ENCODE data around the gene PDGFRA. TPM values are rescaled to one million over a fixed set of nuclear protein-coding genes. Genes with fewer than 3 reads are reported as not detected.
"Not testable (repeated sequence)": the region's sequence is repeated elsewhere in the genome, so short reads cannot be mapped to it uniquely, and the experiment has no call there.

Gene PDGFRA
- polyA plus RNA-seq, 1 donor from 2014 or later, result 0.43 TPM

DNA sequence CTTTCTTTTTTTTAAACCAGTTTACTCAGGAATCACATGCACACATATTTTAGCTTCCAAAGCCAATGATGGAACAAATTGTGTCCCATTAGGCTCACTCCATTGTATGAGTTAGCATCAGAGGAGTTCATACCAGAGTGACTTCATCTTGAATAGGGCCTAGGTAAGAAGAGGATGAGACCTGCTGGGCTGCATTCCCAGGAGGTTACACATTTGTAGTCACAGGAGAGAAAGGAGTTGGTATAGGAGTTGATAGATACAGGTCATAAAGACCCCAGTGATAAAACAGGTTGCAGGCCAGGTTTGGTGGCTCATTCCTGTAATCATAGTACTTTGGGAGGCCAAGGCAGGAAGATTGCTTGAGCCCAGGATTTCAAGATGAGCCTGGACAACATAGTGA lies 9.3 kb downstream of the PDGFRA start (continued):
- TF ChIP-seq, protein P1, sequence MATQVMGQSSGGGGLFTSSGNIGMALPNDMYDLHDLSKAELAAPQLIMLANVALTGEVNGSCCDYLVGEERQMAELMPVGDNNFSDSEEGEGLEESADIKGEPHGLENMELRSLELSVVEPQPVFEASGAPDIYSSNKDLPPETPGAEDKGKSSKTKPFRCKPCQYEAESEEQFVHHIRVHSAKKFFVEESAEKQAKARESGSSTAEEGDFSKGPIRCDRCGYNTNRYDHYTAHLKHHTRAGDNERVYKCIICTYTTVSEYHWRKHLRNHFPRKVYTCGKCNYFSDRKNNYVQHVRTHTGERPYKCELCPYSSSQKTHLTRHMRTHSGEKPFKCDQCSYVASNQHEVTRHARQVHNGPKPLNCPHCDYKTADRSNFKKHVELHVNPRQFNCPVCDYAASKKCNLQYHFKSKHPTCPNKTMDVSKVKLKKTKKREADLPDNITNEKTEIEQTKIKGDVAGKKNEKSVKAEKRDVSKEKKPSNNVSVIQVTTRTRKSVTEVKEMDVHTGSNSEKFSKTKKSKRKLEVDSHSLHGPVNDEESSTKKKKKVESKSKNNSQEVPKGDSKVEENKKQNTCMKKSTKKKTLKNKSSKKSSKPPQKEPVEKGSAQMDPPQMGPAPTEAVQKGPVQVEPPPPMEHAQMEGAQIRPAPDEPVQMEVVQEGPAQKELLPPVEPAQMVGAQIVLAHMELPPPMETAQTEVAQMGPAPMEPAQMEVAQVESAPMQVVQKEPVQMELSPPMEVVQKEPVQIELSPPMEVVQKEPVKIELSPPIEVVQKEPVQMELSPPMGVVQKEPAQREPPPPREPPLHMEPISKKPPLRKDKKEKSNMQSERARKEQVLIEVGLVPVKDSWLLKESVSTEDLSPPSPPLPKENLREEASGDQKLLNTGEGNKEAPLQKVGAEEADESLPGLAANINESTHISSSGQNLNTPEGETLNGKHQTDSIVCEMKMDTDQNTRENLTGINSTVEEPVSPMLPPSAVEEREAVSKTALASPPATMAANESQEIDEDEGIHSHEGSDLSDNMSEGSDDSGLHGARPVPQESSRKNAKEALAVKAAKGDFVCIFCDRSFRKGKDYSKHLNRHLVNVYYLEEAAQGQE (IDR thresholded peaks at IDR 0.05; ENCODE audit: borderline replicate concordance), result no peak
- no peak for TF ChIP-seq SMC3 (conservative IDR thresholded peaks at IDR 0.05; ENCODE audit: poor library complexity)

DNA sequence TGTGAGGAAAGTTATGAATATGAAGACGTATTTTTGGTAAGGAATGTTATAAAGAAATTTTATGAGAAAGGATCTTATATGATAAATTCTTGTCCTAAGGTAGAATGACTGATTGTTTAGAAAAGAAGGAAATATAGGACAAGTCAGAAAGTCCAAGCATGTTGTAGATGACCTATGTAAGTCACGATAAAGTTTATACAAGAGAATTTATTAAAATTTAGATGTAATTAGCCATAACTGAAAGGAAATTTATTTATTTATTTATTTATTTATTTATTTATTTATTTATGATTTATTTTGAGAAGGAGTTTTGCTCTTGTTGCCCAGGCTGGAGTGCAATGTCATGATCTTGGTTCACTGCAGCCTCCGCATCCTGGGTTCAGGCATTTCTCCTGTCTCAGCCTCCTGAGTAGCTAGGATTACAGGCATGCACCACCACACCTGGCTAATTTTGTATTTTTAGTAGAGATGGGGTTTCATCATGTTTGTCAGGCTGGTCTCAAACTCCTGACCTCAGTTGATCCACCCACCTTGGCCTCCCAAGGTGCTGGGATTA lies 12.3 kb downstream of the PDGFRA start:
- not testable (repeated sequence) for H3K4me2 ChIP-seq (ENCODE audit: low read length); H3K79me2 ChIP-seq (replicated peaks; ENCODE audit: insufficient read depth, low read length); H3K27ac ChIP-seq (ENCODE audit: low read length); H3K9me3 ChIP-seq (ENCODE audit: low read length); H3K9me2 ChIP-seq (ENCODE audit: insufficient read depth, low read length); H2AFZ ChIP-seq (ENCODE audit: low read depth, low read length); H3F3A ChIP-seq (ENCODE audit: insufficient read depth, low read length, poor library complexity, severe bottlenecking); H3K9ac ChIP-seq (ENCODE audit: low read length); H3K27me3 ChIP-seq (ENCODE audit: insufficient read depth, low read depth, low read length); H3K4me3 ChIP-seq (ENCODE audit: low read length); H4K20me1 ChIP-seq (ENCODE audit: insufficient read depth); H3K36me3 ChIP-seq (ENCODE audit: insufficient read depth, low read length)

DNA sequence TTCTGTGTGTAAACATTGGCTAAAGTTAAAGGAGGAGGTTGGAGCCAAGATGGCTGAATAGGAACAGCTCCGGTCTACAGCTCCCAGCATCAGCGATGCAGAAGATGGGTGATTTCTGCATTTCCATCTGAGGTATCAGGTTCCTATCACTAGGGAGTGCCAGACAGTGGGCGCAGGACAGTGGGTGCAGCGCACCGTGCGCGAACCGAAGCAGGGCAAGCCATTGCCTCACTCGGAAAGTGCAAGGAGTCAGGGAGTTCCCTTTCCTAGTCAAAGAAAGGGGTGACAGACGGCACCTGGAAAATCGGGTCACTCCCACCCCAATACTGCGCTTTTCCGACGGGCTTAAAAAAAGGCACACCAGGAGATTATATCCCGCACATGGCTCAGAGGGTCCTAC lies 14.4 kb downstream of the PDGFRA start:
- H3K9ac ChIP-seq (ENCODE audit: low read length); H3K9me3 ChIP-seq (ENCODE audit: low read length); H3K36me3 ChIP-seq (ENCODE audit: insufficient read depth, low read length); H3K9me2 ChIP-seq (ENCODE audit: insufficient read depth, low read length); H3K79me2 ChIP-seq (replicated peaks; ENCODE audit: insufficient read depth, low read length); H3K27me3 ChIP-seq (ENCODE audit: insufficient read depth, low read depth, low read length); H3K27ac ChIP-seq (ENCODE audit: low read length); H2AFZ ChIP-seq (ENCODE audit: low read depth, low read length); H3K4me3 ChIP-seq (ENCODE audit: low read length); H4K20me1 ChIP-seq (ENCODE audit: insufficient read depth); H3K4me2 ChIP-seq (ENCODE audit: low read length); H3F3A ChIP-seq (ENCODE audit: insufficient read depth, low read length, poor library complexity, severe bottlenecking): not testable (repeated sequence)

DNA sequence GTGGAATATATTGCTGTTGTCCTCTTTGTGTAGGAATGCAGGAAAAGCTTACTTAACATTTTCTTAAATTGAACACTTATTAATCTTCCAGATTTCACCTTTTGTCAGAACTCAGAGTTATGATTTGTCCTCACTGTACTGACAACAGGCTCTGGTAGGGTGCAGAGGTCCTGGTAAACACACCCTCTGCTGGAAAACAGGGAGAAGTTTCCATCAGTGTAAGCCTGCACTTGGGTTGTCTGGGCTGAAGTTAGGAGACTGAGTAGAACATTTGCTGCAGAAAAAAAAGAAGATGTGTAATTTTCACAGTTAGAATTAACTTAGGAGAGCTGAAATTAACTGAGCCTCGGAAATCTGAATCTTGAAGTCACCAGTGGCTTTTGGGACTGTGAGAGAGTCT lies 23.2 kb downstream of the PDGFRA start:
- H3K27me3 ChIP-seq (ENCODE audit: insufficient read depth, low read depth, low read length); H3K79me2 ChIP-seq (replicated peaks; ENCODE audit: insufficient read depth, low read length); H3K27ac ChIP-seq (ENCODE audit: low read length); H3F3A ChIP-seq (ENCODE audit: insufficient read depth, low read length, poor library complexity, severe bottlenecking); H3K9ac ChIP-seq (ENCODE audit: low read length); H2AFZ ChIP-seq (ENCODE audit: low read depth, low read length); H3K9me3 ChIP-seq (ENCODE audit: low read length); H4K20me1 ChIP-seq (ENCODE audit: insufficient read depth); H3K9me2 ChIP-seq (ENCODE audit: insufficient read depth, low read length); H3K4me2 ChIP-seq (ENCODE audit: low read length); H3K4me3 ChIP-seq (ENCODE audit: low read length); H3K36me3 ChIP-seq (ENCODE audit: insufficient read depth, low read length): not testable (repeated sequence)

DNA sequence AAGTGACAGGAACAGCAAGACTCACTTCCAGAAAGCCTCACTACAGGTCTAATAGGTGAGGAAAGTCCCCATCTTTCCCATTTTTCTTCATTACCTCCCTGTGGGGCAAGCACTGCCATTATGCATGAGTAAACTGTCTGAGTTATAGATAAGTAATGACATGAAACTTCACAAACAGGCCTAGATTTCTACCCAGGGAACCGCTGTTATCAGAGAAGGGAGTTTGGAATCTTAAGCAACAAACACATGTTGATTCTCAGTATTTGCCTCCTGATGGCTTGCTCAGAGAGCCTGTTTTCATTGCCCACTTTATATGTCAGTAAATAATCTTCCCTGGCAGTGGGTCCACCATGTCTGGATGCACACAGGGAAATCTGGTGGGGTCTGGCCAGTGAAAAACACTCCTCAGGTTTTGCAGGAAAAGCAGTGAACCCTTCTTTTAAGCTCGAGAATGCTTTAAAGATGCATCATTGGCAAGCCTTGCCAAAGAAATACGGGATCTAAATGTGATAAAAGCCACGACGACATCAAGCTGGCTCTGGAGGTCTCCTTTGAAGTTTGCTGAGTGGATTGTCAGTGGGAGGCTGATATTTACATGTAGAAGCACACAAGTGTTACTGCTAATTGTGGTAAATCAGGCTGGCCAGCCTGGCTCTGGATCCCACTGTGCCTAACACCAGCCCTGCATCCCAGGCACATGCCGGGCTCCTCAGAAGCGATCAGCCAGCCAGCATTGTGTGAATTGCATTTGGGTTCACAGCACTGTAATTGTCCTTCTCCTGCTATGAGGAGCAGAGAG lies 25.2 kb downstream of the PDGFRA start:
- Histone ChIP-seq H3K4me2 (ENCODE audit: low read length) (no peak overlapping the region), H3K9me3 (ENCODE audit: low read length) (no peaks in the 10 kb centered on the region), H3K9me2 (ENCODE audit: insufficient read depth, low read length) (no peaks in the 10 kb centered on the region), H2AFZ (ENCODE audit: low read depth, low read length) (no peak overlapping the region), H3K79me2 (replicated peaks; ENCODE audit: insufficient read depth, low read length) (no peaks in the 10 kb centered on the region), H4K20me1 (ENCODE audit: insufficient read depth) (no peaks in the 10 kb centered on the region), H3K4me3 (ENCODE audit: low read length) (no peak overlapping the region), H3K27me3 (ENCODE audit: insufficient read depth, low read depth, low read length) (no peaks in the 10 kb centered on the region), H3F3A (ENCODE audit: insufficient read depth, low read length, poor library complexity, severe bottlenecking) (no peaks in the 10 kb centered on the region), H3K27ac (ENCODE audit: low read length) (no peak overlapping the region), H3K9ac (ENCODE audit: low read length) (no peak overlapping the region), H3K36me3 (ENCODE audit: insufficient read depth, low read length) (no peaks in the 10 kb centered on the region)
- TF ChIP-seq SMC3 (conservative IDR thresholded peaks at IDR 0.05; ENCODE audit: poor library complexity), result no peak

Data from neural cell (in vitro differentiated cells).